OCI-LY7 (cell line): Measurements from ENCODE around the gene ACACB. TPM values are rescaled to one million over a fixed set of nuclear protein-coding genes. Genes with fewer than 3 reads are reported as not detected.

ENCODE experiments used
- BruUV-seq: library from RNA; stranded (reverse); fragments of 400-500 nt; replicated peaks from 2 replicates; lab custom pipeline; 2021; lab: Mats Ljungman, UMichigan
- CTCF ChIA-PET: fragments of 300-600 bp; sonication (Branson Sonifier 250); formaldehyde crosslinking; loops from one replicate; lab custom pipeline; 2022; ENCODE audit warnings: antibody characterized with exemption; ENCODE audit not compliant: unreplicated experiment; lab: Charles Lee
- POLR2A ChIA-PET: fragments of 300-600 bp; sonication (Branson Sonifier 250); formaldehyde crosslinking; loops from one replicate; lab custom pipeline; 2022; ENCODE audit warnings: antibody characterized with exemption; lab: Charles Lee
- DNase-seq: peaks from one replicate; pipeline ENCODE4 v3.0.0-alpha.2; 2015; ENCODE audit warnings: low spot score
- H2AFZ ChIP-seq: fragments of 200-600 bp; sonication (generic), shearing (Covaris generic); 2 replicates; pipeline ENCODE4 v1.6.1; 2014; ENCODE audit warnings: mild to moderate bottlenecking, antibody characterized with exemption, low read length, moderate library complexity
- H3K27ac ChIP-seq: fragments of 200-600 bp; sonication (generic); 2 replicates; pipeline ENCODE4 v1.5.1; 2014; ENCODE audit warnings: mixed run types, low read depth, mild to moderate bottlenecking, moderate library complexity, low read length, inconsistent platforms; ENCODE audit not compliant: poor library complexity, severe bottlenecking
- H3K36me3 ChIP-seq: fragments of 200-600 bp; sonication (generic); 2 replicates; pipeline ENCODE4 v1.6.1; 2014; ENCODE audit warnings: mild to moderate bottlenecking, antibody characterized with exemption, low read length, moderate library complexity, mixed read lengths; ENCODE audit not compliant: insufficient read depth
- H3K4me1 ChIP-seq: fragments of 200-600 bp; sonication (generic); 2 replicates; pipeline ENCODE4 v1.5.1; 2014; ENCODE audit warnings: mild to moderate bottlenecking, low read length; ENCODE audit not compliant: insufficient read depth, poor library complexity, severe bottlenecking
- H3K4me2 ChIP-seq: fragments of 200-600 bp; sonication (generic); 2 replicates; pipeline ENCODE4 v1.6.1; 2014; ENCODE audit warnings: mild to moderate bottlenecking, low read length
- H3K4me3 ChIP-seq: fragments of 200-600 bp; sonication (generic); 2 replicates; pipeline ENCODE4 v1.5.1; 2014; ENCODE audit warnings: mild to moderate bottlenecking, low read depth, low read length; ENCODE audit not compliant: poor library complexity, severe bottlenecking
- H3K79me2 ChIP-seq: fragments of 200-600 bp; sonication (generic); 2 replicates; pipeline ENCODE4 v1.6.1; 2016; ENCODE audit warnings: low read depth, mild to moderate bottlenecking, low read length, moderate library complexity, mixed read lengths; ENCODE audit not compliant: insufficient read depth
- H3K9me2 ChIP-seq: fragments of 200-600 bp; sonication (generic); 2 replicates; pipeline ENCODE4 v1.6.1; 2016; ENCODE audit warnings: mild to moderate bottlenecking, low read length, mixed read lengths; ENCODE audit not compliant: insufficient read depth
- H3K9me3 ChIP-seq: fragments of 200-600 bp; sonication (generic); 2 replicates; pipeline ENCODE4 v1.6.1; 2014; ENCODE audit warnings: mild to moderate bottlenecking, mixed run types, low read length, mixed read lengths
- H4K20me1 ChIP-seq: fragments of 200-600 bp; sonication (generic); 2 replicates; pipeline ENCODE4 v1.6.1; 2014; ENCODE audit warnings: mild to moderate bottlenecking, antibody characterized with exemption, low read length, moderate library complexity, mixed read lengths; ENCODE audit not compliant: insufficient read depth
- EZH2phosphoT487 ChIP-seq: fragments of 200-600 bp; sonication (generic); IDR thresholded peaks from 2 replicates; pipeline ENCODE4 v1.6.1; 2018; ENCODE audit warnings: low read depth, borderline replicate concordance, mild to moderate bottlenecking, mixed run types, antibody characterized with exemption, low read length, moderate library complexity, mixed read lengths
- intact Hi-C: fragments of 100-400 bp; cut with micrococcal nuclease; formaldehyde crosslinking; loops from one replicate; pipeline ENCODE4 v1.10.0; 2022; ENCODE audit not compliant: unreplicated experiment
- total RNA-seq, 2 experiments: library from RNA; depleted of rRNA in 1 of 2; stranded (reverse); fragments of >200 nt in 1 of 2; shearing (Covaris generic) in 1 of 2; gene quantifications; 2 replicates each; pipeline ENCODE4 v1.2.3, GENCODE V29; 2014 to 2022
- TF ChIP-seq, protein P1 (sequence below): fragments of 200-600 bp; sonication (generic); conservative IDR thresholded peaks from 2 replicates; pipeline ENCODE4 v1.5.1; 2014; ENCODE audit warnings: mild to moderate bottlenecking, antibody characterized with exemption, low read length, moderate library complexity, mixed read lengths

ACACB gene
- total RNA-seq, 2 experiments from 2014 or later, result 19.7 to 45.1 TPM

DNA sequence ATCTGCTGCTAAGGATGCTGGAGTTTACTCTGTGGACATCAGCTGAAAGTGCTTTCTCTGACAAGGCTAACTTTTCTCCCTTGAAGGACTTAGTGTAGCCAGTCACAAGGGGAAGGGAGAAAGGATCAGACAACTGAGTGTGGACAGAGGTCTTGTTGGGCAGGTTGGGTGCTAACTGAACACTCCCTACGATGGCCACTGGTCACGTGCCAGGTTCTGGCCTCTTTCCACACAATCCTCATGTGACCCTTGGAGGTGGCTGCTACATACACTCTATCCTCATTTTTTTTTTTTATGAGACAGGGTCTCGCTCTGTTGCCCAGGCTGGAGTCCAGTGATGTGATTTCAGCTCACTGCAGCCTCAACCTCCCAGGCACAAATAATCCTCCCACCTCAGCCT, 153.0 kb downstream of the ACACB start:
- no peak for TF ChIP-seq EZH2phosphoT487
- TF ChIP-seq, protein P1, sequence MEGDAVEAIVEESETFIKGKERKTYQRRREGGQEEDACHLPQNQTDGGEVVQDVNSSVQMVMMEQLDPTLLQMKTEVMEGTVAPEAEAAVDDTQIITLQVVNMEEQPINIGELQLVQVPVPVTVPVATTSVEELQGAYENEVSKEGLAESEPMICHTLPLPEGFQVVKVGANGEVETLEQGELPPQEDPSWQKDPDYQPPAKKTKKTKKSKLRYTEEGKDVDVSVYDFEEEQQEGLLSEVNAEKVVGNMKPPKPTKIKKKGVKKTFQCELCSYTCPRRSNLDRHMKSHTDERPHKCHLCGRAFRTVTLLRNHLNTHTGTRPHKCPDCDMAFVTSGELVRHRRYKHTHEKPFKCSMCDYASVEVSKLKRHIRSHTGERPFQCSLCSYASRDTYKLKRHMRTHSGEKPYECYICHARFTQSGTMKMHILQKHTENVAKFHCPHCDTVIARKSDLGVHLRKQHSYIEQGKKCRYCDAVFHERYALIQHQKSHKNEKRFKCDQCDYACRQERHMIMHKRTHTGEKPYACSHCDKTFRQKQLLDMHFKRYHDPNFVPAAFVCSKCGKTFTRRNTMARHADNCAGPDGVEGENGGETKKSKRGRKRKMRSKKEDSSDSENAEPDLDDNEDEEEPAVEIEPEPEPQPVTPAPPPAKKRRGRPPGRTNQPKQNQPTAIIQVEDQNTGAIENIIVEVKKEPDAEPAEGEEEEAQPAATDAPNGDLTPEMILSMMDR, result no peak
- no peaks in the 10 kb centered on the region for H4K20me1 ChIP-seq
- no peak overlapping the region for H3K4me2 ChIP-seq
- no peaks in the 10 kb centered on the region for H3K36me3 ChIP-seq
- no peaks in the 10 kb centered on the region for H3K4me1 ChIP-seq
- BruUV-seq, result no TSS peak
- no peaks in the 10 kb centered on the region for H3K9me2 ChIP-seq
- ChIA-PET POLR2A (interaction anchor here (0.6 kb wide), 2 partner anchors 120 to 204 kb away, joined by 3 read pairs; no protein-coding TSS in a partner anchor), CTCF (no interaction called here)
- no peak for DNase-seq
- no peaks in the 10 kb centered on the region for H3K9me3 ChIP-seq
- H2AFZ ChIP-seq, result no peak overlapping the region
- H3K4me3 ChIP-seq, result no peak overlapping the region
- intact Hi-C loops, result no loop called here
- no peak overlapping the region for H3K27ac ChIP-seq
- no peaks in the 10 kb centered on the region for H3K79me2 ChIP-seq

DNA sequence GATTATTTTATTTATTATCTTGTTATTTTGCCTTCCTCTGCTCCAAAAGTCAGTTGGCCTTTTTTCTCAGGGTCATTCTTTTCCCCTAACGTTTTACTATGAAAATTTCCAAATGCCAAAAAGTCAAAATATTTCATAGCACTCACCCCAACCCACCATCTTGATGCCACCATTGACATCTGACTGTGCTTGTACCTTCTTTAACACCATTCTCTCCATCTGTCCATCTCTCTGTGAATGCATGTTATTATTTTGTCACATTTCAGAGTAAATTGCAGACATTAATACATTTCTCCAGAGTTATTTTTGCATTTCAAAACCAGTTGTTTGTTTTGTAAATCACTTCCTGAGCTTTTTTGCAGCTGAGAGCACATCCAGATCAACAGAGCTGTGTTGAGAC, 154.1 kb downstream of the ACACB start:
- TF ChIP-seq EZH2phosphoT487, result no peak
- TF ChIP-seq, protein P1, result no peak; the same call in 1 of the 2 replicates
- no TSS peak for BruUV-seq
- intact Hi-C loops, result no loop called here
- Histone ChIP-seq H3K36me3 (no peaks in the 10 kb centered on the region), H4K20me1 (no peaks in the 10 kb centered on the region), H3K79me2 (no peaks in the 10 kb centered on the region), H3K9me3 (no peaks in the 10 kb centered on the region), H3K4me2 (no peak overlapping the region), H2AFZ (no peak overlapping the region), H3K4me3 (no peak overlapping the region), H3K9me2 (no peaks in the 10 kb centered on the region), H3K4me1 (no peaks in the 10 kb centered on the region), H3K27ac (no peak overlapping the region)
- DNase-seq, result no peak
- CTCF ChIA-PET, result no interaction called here
- POLR2A ChIA-PET, result interaction anchor here (0.6 kb wide), 1 partner anchor 74 kb away, joined by 3 read pairs; no protein-coding TSS in a partner anchor

DNA sequence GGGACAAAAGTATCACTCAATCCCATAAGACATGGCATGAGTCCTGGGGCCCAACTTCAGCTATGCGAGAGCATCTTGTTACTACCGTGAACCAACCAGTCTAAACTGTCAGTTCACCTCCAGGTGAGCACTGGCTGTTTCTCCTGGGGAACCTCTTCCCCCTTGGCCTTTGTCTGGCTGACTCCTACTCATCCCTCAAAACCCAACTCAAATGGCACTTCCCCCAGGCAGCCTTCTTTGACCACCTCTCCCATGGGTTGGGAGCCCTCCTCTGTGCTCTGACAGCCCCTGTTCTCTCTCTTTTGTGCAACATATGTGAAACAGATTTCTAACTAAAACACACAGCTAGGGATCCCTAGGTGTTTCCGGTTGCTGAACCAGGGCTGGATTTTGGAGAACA, 155.0 kb downstream of the ACACB start:
- ChIA-PET POLR2A (interaction anchor here (0.6 kb wide), 1 partner anchor 40 kb away, joined by 3 read pairs; no protein-coding TSS in a partner anchor), CTCF (no interaction called here)
- Histone ChIP-seq H3K4me3 (no peak overlapping the region), H3K4me1 (peaks cover 1% of the 10 kb centered on the region), H3K27ac (no peak overlapping the region), H3K79me2 (no peaks in the 10 kb centered on the region), H3K36me3 (no peaks in the 10 kb centered on the region), H3K9me3 (no peaks in the 10 kb centered on the region), H3K9me2 (no peaks in the 10 kb centered on the region), H4K20me1 (no peaks in the 10 kb centered on the region), H2AFZ (no peak overlapping the region), H3K4me2 (no peak overlapping the region)
- intact Hi-C loops, result no loop called here
- no peak for DNase-seq
- TF ChIP-seq, protein P1, result no peak
- no peak for TF ChIP-seq EZH2phosphoT487
- no TSS peak for BruUV-seq
